ENCODE data around the gene PLEKHS1.
A peak's percentile ranks its signal among the peaks of the same experiment; 100 is the strongest.

PLEKHS1 gene

DNA sequence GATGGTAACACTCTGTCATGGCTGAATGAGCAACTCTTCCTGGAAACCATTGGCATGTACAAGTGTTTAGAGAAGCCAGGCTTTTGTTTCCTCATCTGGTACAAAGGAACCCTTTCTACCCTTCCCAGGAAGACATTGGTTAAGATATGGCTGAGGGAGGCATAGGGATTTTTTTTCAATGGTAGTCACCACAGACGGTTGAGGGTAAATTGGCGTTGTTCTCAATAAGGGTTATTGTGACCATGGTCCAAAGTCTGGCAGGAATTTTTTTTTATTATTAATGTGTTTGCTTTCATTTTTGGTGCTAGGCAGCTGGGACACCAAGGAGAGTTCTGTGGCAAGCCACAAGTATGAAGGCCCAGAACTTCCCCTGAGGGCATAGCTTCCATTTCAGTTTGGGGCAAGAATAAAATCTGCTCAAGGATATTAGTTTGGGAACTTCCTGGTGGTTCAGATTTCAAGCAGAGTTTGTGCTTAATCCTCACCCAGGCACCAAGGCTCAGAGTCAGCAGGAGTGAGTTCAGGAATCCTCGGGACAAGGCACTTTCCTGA lies at the start of gene PLEKHS1:
Gene PLEKHS1, plus strand, starts transcription at position 502 of the 552 bp plus-strand sequence. CDS start 3,596 bp downstream, outside the sequence.
- DNase-seq = no peak

DNA sequence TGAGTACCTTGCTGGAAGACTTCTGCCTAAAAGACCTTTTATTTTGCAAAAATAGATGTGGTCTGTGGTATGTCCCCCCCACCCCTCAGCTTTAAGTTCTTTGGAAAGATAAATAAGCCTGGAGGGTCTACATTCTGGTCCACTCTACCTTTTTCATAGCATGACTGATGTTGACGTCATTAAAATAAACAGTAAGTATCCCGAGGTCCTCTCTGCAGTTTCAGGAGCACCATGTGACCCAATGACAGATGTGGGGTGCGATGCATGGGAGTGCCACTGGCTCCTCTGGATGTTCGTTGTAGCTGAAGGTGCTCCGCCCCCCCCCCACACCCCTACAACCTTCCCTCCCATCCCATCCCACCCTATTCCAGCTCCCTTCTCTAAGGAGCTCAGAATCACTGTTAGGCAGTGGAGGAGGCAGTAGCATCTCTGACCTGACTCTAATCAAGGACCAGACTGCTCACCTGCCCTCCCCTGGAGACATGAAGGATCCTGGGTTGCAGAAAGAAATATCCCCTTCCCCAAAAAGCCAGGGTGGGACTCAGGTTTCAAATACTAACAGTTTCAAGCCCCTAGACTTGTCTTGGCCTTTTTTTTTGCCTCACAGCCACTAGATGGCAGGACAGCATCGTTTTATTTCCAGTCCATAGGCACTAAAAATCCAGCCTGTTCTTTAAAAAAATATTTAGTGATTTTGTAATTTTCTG lies 46.7 kb upstream of the PLEKHS1 start:
- DNase-seq = peak; percentile 30

DNA sequence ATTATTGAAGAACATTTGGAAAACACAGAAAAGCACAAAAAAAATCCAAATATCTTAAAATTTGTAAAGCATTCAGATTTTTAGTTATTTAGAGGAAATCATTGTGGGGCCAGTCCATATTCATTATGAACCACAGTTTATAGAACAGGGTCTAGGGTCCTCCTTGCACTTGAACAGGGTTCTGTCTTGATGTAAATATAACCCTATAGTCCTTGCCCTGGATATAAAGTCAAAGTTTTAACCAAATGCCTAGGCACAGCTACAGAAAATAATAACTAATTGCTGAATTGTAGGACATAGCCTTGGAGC lies 46.2 kb upstream of the PLEKHS1 start:
- DNase-seq = no peak

DNA sequence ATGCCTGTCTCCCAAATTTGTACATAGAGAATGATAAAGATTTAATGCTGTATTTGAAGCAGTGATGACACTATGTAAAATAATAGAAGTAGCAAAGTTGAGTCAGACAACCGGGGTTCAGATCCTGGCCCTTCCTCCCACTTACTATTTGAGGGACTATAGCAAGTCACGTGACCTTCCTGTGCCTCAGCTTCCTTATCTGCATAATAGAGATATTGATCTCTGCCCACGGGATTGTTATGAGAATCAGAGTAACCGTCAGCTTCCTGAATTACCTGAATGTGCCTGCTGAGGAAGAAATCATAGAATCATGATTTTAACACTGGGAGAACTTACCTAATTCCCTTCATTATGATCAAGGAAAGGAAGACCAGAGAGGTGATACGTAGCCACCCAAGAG lies 44.9 kb upstream of the PLEKHS1 start:
- DNase-seq = no peak

DNA sequence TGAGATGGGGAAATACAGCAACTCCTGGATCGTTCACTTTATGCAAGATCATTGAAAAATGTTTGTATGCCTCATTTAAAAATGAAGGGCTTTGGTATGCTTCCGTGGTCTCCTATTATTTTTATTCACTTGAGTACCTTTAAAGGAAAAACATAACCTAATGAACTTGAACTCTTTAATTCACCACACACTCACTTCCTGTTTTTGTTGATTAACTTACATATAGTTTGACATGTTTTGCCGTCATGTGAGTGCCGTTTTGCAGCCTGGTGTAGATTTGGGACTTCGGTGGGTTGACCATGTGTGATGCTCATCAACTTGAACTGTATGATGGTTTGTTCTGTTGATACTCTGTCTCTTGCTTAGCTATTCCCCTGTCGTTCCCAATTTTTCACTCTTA lies 42.8 kb upstream of the PLEKHS1 start:
- no peak for DNase-seq

DNA sequence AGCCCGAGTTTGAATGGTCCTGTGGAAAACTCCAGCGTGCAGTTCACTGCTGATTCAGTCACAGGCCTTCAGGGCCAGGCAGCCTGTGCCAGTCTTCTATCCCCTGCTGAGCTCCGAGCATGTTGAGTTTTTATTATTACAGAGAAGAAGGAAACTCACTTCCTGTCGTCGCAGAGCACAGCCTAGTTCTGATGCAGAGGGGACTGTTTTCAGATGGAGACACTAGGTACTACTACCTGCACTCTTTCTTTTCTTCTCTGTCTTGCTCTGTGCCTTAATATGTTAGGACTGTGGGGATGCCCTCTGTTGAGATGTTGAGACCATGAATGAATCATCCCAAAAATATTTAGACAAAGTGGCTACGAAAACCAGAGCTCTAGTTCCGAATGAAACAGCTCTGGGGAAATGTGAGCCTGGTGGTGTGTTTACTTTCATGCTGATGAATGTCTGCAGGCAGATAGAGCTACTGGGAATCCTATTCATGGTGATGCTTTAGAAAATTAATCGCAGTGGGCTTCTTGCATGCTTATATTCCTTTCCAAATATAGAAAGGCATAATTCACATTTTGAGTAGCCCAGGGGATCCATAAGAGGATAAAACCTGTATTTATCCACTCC lies 42.2 kb upstream of the PLEKHS1 start:
- no peak for DNase-seq

DNA sequence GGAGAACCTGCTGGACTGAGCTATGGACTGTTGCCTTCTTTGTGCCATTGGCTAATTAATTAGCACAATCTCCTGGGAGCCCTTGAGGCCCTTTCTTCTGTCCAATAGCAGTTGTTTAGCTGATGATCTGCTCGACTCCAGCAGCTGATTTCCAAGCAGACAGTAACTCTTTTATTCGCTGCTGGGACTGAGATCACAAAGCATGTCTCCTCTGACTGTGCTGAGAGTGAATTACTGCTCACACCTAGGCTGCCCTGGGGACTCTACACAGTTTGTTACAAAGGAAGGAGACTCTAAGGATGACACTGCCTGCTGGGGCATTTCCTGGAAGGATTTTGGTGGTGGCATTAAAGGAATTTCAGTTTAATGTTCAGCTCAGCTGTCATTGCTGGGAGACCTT lies 40.3 kb upstream of the PLEKHS1 start:
- DNase-seq = no peak

DNA sequence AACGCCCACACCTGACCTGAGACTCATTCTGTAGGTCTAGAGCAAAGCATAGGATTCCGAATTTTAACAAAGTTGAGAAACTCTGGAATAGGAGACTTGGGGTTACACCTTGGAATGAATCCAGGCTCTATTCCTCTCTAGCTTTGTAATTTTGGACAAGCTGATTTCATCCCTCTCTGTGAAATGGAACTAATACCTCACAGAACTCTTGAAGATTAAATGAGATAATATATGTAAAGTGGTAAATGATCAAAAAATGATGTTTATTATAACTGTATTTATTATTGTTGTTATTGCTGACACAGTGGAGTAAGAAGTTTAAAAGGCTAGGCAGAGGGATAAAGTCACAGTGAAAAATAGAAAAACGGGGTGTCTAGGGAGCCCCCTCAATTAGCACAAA lies 39.5 kb upstream of the PLEKHS1 start:
- no peak for DNase-seq

DNA sequence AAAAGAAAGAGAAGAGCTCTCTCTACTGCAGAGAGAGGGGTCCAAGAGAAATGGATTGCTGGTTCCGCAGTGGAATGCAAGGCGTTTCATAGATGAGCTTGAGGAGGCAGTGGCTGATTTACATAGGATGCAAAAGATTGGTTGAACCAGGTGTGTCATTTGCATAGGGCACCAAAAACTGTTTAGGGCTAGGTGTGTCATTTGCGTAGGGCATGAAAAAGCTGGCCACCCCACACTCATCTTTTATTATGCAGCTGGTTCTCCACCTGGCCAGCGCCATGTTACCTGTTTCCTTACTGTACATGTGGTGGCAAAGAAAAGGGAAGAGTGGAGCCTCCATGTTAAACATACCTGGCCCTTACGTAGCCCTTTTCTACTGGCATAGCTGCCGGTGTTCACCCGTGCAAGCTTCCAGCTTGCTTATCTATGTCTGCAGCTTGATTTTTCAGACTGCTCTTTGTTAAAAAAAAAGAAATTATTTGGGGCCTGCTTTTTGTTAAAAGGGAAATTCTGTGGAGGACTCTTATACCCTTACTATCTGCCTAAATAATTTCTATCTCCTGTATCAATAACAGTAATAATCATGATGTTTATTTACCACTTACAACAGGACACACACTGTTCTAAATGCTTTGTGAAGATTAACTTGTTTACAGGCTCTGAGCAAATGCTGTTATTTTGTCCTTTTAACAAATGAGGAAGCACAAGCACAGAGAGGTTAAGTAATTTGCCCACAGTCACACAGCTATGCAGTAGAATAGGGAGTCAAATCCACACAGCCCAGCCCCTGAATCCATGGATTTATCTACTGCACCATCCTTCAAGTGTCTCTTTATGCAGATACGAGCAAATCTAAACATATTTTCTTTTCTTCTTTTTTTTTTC lies 38.5 kb upstream of the PLEKHS1 start:
- DNase-seq = no peak

DNA sequence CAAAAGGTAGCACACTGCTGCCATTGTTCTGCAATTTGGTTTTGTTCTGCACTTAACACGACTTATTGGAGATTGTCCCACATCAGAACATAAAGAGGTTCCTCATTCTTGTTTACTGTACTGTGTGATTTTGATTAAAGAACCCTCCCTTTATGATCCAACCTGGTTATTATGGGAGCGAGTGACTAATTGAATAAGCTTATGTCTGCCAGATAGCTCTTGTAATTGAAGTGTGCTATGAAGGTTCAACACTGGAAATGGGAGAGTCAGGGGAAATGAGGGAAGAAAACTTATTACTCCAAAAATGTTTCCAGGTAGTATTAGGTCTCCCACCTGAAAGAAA lies 37.9 kb upstream of the PLEKHS1 start:
- no peak for DNase-seq

DNA sequence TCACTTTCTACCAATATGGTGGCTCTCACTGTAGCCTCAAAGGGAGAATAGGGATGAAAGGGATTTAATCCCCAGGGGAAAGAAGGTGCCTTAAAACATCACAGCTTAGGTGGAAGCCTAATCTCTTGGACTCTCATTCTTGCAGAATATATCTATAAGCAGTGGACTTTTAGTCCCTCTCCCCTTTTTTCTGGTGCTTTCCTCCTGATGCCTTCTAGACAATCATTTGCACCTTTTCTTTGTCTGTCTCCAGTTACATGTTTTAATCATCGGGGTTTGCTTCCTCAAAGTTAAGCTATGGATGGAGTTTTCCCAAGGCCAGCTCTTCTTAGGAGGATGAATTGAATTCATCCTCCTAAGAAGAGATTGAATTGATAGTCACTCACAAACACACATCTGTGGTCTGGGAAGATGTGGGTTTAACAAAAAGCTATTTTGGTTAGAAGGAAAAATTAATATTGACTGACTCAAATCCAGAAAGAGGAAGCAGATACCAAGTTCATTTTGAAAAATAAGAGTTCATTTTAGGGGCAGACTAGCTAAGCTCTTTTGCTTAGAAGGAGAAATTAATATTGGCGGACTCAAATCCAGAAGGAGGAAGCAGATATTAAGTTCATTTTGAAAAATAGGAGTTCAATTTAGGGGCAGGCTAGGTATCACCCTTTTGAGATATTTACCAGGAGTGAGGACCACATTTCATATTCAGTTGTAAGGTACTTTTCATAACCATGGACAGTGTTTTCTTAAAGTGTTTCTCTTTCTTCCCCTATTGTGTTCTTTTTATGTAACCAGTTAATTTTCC lies 35.2 kb upstream of the PLEKHS1 start:
- no peak for DNase-seq

DNA sequence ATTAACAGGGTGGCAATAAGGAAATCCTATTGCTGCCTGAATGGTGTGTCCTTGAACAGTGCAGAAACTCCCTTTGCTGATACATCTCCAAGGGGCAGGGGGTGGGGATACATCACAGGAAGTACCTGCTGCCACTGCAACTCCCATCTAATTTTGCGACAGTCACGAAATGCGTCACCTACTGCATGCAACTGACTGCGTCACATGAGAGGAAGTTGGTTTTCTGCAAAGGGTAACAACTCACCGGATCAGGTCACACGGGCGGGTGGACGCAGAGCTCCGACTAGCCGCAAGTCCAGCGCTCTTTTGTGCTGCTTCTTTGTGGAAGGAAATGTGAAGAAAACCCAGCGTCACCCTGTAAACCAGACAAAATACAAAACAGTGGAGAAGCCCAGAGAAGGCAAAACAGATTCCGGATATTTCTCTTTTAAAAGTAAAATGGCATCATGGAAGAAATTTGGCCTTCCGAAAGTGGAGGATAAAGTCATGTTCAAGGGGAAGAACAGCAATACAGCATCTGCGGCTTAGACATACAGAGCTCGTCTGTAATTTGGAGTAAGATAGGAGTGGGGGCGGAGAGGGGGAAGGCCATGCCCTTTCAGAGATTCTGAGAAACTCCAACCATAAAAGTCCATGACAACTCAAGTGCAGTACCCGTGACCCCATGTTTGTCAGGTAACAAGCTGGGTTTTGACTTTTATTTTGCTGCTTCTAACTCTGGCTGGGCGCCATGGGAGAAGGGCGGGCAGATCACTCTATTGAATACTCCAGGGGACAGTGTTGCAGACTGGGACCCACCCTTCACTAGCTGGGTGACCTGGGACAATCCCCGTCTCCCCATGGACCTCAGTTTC lies 32.3 kb upstream of the PLEKHS1 start:
- DNase-seq = no peak

DNA sequence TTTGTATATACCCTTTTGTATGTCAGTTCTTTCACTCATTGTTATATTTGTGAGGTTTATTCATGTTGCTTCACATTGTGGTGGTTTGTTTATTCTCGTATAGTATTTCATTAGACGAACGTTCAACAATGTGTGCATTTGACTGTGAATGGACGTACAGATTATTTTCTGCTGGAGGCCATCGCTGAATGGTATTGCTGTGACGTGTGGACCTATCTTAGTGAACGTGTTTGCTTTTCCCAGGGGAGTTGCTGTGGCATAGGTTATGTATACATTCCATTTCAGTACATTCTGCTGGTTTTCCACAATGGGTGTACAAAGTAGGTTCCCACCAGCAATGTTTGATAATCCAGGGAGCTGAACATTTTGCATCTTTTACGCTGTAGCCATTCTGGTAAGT lies 31.1 kb upstream of the PLEKHS1 start:
- DNase-seq = no peak

DNA sequence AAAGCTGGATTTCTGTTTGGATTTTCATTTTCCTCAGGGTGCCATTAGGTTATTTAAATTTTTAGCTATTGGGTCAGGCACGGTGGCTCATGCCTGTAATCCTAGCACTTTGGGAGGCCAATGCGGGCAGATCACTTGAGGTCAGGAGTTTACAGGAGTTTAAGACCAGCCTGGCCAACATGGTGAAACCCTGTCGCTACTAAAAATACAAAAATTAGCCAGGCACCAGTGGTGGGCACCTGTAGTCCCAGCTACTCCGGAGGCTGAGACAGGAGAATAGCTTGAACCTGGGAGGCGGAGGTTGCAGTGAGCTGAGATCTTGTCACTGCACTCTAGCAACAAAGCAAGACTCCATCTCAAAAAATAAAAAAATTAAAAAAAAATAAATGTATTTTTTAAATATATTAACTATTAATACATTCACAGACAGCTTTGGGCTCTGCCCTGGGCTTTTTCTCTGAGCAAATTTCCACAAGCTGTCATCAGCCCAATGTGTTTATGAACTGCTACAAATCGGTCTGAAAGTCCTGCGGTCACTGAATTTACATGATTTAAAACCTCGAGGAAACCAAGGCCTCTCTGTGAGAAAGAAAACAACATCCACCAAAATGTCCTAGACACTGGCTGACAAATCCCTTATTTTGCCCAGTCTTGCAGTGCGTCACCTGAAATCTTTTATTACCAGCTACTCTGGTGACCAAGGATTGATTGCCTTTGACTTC lies 19.2 kb upstream of the PLEKHS1 start:
- no peak for DNase-seq

DNA sequence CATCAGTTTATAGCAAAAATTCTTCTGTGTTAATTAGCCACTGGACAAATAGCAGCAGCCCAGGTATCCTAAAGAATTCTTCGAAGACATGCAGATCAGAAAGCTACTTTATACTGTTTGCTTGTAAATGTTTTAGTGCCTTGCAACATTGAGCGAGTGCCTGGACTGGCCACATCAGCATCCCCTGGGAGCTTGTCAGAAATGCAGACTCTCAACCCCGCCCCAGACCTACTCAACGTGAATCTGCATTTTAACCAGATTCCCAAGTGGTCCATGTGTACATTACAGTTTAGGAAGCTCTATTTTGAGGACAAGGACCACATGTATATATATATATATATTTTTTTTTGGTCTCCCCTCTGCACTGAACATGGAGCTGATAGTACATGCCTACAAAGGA lies 18.5 kb upstream of the PLEKHS1 start:
- no peak for DNase-seq

DNA sequence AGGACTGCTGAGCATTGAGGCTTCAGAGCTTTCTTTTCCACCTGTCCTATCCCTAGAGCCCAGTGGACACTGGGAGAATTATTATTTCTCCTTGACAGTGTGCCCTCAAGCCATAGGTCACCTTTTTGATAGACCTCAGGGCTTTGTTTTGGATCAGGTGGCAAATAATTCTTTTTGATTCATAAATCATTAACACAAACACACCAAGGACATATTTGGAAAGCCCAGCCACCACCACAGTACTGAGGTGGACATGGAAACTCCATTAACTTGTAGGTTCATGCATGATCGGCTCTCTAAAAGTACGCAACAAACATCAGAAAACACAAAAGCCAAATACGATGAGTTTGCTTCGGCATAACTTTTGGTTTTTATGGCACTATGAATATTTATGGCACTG lies 17.8 kb upstream of the PLEKHS1 start:
- DNase-seq = no peak

DNA sequence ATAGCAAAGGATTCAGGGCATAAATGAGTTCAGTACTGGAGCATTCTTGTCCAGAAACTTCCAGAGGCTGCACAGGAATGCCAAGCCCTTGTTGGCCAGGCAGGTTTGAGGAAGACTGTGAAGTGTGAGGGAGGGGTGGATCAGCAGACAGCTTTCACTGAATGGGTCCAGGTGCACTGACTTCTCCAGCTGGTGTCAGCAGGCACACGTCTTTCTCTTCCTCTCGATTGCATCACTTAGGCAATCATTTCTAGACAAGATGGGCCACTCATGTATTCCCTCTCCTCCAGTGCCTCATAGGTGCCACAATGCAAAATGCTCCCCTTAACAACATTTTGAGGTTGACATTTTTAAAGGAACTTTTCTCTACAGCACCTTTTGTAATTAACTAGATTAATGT lies 15.6 kb upstream of the PLEKHS1 start:
- DNase-seq = peak; percentile 5

DNA sequence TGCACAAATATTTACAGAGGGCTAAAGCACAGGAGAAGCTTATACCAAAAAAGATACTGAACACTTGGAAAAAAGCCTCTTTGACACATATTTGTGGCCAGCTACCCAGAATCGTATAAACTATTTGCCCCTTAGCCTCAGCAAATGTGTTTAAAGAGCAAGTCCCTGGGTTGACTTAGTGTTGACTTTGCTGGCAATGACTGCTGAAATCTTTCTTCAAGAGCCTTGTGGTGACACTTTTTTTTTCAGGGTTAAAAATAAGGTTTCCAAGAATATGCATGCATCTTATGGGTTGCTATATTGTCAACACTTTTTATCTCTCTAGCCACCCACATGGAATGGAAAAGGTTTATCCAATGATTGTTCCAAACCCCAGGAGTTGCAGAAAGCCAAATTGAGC lies 14.9 kb upstream of the PLEKHS1 start:
- DNase-seq = no peak

DNA sequence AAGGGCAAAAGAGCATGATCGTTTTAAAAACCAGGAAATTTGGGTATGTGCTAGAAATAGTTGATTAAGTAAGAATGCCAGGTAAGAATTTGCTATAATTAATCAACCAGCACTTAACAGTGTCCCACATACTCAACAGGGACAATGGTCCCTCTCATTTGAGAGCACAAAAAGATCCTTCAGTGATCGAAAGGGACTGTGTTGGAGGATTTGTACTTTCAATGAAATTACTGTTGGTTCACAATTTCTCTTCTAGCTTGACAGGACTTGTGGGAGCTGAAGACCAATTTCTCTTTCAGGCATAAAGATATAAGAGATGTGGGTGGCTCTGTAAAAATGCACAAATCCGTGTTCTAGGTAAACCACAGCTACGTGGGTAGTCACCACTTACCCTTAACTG lies 12.5 kb upstream of the PLEKHS1 start:
- no peak for DNase-seq

DNA sequence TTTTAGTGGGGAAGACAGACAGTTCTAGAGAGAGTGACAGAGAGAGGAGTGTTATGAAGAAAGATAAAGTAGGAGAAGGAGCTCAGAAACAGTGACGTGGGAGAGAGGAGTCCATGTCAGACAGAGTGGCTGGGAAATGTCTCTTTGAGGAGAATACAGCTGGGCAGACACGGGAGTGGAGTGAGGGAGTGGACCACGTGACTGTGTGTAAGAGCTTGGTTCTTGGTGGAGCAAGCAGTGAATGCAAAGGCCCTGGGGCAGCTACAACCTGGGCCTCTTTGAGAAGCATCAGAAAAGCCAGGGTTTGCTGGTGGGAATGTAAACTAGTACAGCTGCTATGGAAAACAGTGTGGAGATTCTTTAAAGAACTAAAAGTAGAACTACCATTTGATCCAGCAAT lies 11.9 kb upstream of the PLEKHS1 start:
- DNase-seq = no peak

DNA sequence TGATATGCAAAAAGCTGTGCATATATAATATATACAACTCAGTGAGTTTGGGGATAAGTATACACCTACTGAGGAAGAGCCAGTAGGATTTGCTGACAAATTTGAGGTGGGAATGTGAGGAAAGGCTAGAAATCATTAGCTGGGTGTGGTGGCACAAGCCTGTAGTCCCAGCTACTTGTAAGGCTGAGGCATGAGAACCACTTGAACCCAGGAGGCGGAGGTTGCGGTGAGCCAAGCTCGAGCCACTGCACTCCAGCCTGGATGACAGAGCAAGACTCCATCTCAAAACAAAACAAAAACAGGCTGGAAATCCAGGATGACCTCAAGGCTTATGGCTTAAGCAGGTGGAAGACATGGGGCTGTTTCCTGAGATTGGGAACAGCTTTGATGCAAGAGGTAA lies 10.6 kb upstream of the PLEKHS1 start:
- no peak for DNase-seq
